ENCODE measurements around the gene NFYA. TPM values are rescaled to one million over a fixed set of nuclear protein-coding genes. Genes with fewer than 3 reads are reported as not detected.

The NFYA gene
- total and polyA plus RNA-seq, 2 donors (not counting 1 experiment from before 2014, with no cell fraction given): 23.3 to 44.3 TPM

DNA sequence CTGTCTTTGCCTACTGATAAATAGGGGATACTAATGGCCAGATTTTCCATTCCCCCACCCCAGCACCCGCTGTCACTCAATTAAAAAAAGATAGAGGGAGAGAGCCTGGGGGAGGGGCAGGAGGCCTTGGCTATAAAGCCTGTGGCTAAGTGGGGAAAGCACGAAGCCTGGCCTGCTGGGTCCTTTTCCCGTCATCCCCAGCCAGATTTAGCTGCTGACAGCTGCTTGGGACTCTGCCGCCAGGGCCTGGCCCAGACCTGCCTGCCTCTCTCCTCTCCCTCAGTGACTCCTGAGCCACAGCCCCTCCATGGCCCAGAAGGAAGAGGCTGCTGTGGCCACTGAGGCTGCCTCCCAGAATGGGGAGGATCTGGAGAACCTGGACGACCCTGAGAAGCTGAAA is 19.7 kb upstream of the NFYA start, which contains the start of gene APOBEC2:
APOBEC2 (plus strand) TSS at position 162 of the 400 bp plus-strand sequence; CDS start at position 308, 146 bp downstream.
- ChIA-PET POLR2A (no interaction called here), CTCF (interaction anchor here (2.2 to 5.2 kb wide), 2 partner anchors 14 to 15 kb away, joined by 8 to 25 read pairs; partner anchors contain the start of gene UNC5CL)
- H3K4me1 ChIP-seq (ENCODE audit: control insufficient read depth in 2 of 2, insufficient read depth in 2 of 2, low read length in 2 of 2): peaks cover 16 to 20% of the 10 kb centered on the region in 2 donors
- 100% methylated on average over 4 of the region's 5 CpGs for WGBS (ENCODE audit: insufficient coverage)
- peak within 1 kb of the TSS; percentile 68 for H3K27ac Mint-ChIP-seq
- no peak for ATAC-seq (ENCODE audit: low read depth)
- H3K4me1 Mint-ChIP-seq: peaks cover 21% of the 10 kb centered on the region
- H3K27me3 ChIP-seq (replicated peaks in 1 of 4; ENCODE audit: control extremely low read depth in 1 of 4, control insufficient read depth in 3 of 4, insufficient read depth in 4 of 4, low read length in 3 of 4): no peaks in the 10 kb centered on the region
- peak within 1 kb of the TSS; percentile 35 to 67 for H3K27ac ChIP-seq (ENCODE audit: low read length in 2 of 2)
- TF ChIP-seq CTCF (IDR thresholded peaks at IDR 0.05) (no peak), EZH2 (IDR thresholded peaks at IDR 0.05; ENCODE audit: borderline replicate concordance, insufficient read depth, low read depth, low read length, poor library complexity, severe bottlenecking) (no peak)
- H3K9me3 Mint-ChIP-seq (ENCODE audit: insufficient read depth): no peaks in the 10 kb centered on the region
- no peak for DNase-seq
- peak within 1 kb of the TSS; percentile 60 for H2AFZ ChIP-seq (ENCODE audit: insufficient read depth, low read depth, low read length, poor library complexity, severe bottlenecking)
- intact Hi-C loops (cut with micrococcal nuclease): no loop called here
- H3K9me3 ChIP-seq (ENCODE audit: control extremely low read depth in 1 of 3, control insufficient read depth in 2 of 3, insufficient read depth in 1 of 3, low read length in 2 of 3): no peaks in the 10 kb centered on the region
- no peaks in the 10 kb centered on the region for H3K27me3 Mint-ChIP-seq
- H3K4me3 ChIP-seq (ENCODE audit: control extremely low read depth in 1 of 5, extremely low read depth in 1 of 5, insufficient read depth in 1 of 5, low read depth in 2 of 5, low read length in 4 of 5): peak within 1 kb of the TSS in 1 of 5 experiments; percentile 1
- peak within 1 kb of the TSS; percentile 24 for H3K4me3 Mint-ChIP-seq
- no peaks in the 10 kb centered on the region for H4K20me1 ChIP-seq (ENCODE audit: control insufficient read depth, insufficient read depth, low read length, poor library complexity, severe bottlenecking)
- H3K79me2 ChIP-seq (ENCODE audit: control insufficient read depth, insufficient read depth, low read length): no peaks in the 10 kb centered on the region
- H3K4me2 ChIP-seq (replicated peaks; ENCODE audit: low read depth, low read length, poor library complexity, severe bottlenecking): peak within 1 kb of the TSS; percentile 60
- H3K36me3 ChIP-seq (replicated peaks in 1 of 2; ENCODE audit: control extremely low read depth in 1 of 2, control insufficient read depth in 1 of 2, extremely low read depth in 1 of 2, insufficient read depth in 2 of 2, low read length in 1 of 2): peaks cover 0 to 7% of the 10 kb centered on the region in 2 experiments
- H3K9ac ChIP-seq (ENCODE audit: low read length): peak within 1 kb of the TSS; percentile 27

GRCh38 chr6:41054511-41054910 is 18.3 kb upstream of the NFYA start:
- H4K20me1 ChIP-seq (ENCODE audit: control insufficient read depth, insufficient read depth, low read length, poor library complexity, severe bottlenecking): no peaks in the 10 kb centered on the region
- Mint-ChIP-seq H3K27me3 (no peaks in the 10 kb centered on the region), H3K27ac (no peak overlapping the region), H3K9me3 (ENCODE audit: insufficient read depth) (no peaks in the 10 kb centered on the region), H3K4me1 (peaks cover 21% of the 10 kb centered on the region), H3K4me3 (no peak overlapping the region)
- intact Hi-C loops (cut with micrococcal nuclease): no loop called here
- H3K9me3 ChIP-seq (ENCODE audit: control extremely low read depth in 1 of 3, control insufficient read depth in 2 of 3, insufficient read depth in 1 of 3, low read length in 2 of 3): no peaks in the 10 kb centered on the region
- CTCF ChIA-PET: interaction anchor here (1.1 to 5.2 kb wide), 5 partner anchors 8 to 27 kb away, joined by 3 to 25 read pairs (median 6); no protein-coding TSS in a partner anchor
- peaks cover 0 to 6% of the 10 kb centered on the region in 2 experiments for H3K36me3 ChIP-seq (replicated peaks in 1 of 2; ENCODE audit: control extremely low read depth in 1 of 2, control insufficient read depth in 1 of 2, extremely low read depth in 1 of 2, insufficient read depth in 2 of 2, low read length in 1 of 2)
- H3K9ac ChIP-seq (ENCODE audit: low read length): no peak overlapping the region
- no peak overlapping the region for H3K4me3 ChIP-seq (ENCODE audit: control extremely low read depth in 1 of 5, extremely low read depth in 1 of 5, insufficient read depth in 1 of 5, low read depth in 2 of 5, low read length in 4 of 5)
- DNase-seq: no peak
- H3K27me3 ChIP-seq (replicated peaks in 1 of 4; ENCODE audit: control extremely low read depth in 1 of 4, control insufficient read depth in 3 of 4, insufficient read depth in 4 of 4, low read length in 3 of 4): no peaks in the 10 kb centered on the region
- no peak overlapping the region for H3K4me2 ChIP-seq (replicated peaks; ENCODE audit: low read depth, low read length, poor library complexity, severe bottlenecking)
- H2AFZ ChIP-seq (ENCODE audit: insufficient read depth, low read depth, low read length, poor library complexity, severe bottlenecking): no peak overlapping the region
- no peak for ATAC-seq (ENCODE audit: low read depth)
- no CpG with 5 or more reads among the region's 3 CpGs for WGBS (ENCODE audit: insufficient coverage)
- H3K27ac ChIP-seq (ENCODE audit: low read length in 2 of 2): no peak overlapping the region
- peaks cover 16 to 20% of the 10 kb centered on the region in 2 donors for H3K4me1 ChIP-seq (ENCODE audit: control insufficient read depth in 2 of 2, insufficient read depth in 2 of 2, low read length in 2 of 2)
- no peaks in the 10 kb centered on the region for H3K79me2 ChIP-seq (ENCODE audit: control insufficient read depth, insufficient read depth, low read length)
- POLR2A ChIA-PET: no interaction called here
- TF ChIP-seq CTCF (IDR thresholded peaks at IDR 0.05) (no peak), EZH2 (IDR thresholded peaks at IDR 0.05; ENCODE audit: borderline replicate concordance, insufficient read depth, low read depth, low read length, poor library complexity, severe bottlenecking) (no peak)
